ENCODE measurements around the gene CD300C. TPM values are rescaled to one million over a fixed set of nuclear protein-coding genes. Genes with fewer than 3 reads are reported as not detected.

CD300C gene
- total RNA-seq, 2 donors from 2014 or later: 0.35 to 1.1 TPM

DNA sequence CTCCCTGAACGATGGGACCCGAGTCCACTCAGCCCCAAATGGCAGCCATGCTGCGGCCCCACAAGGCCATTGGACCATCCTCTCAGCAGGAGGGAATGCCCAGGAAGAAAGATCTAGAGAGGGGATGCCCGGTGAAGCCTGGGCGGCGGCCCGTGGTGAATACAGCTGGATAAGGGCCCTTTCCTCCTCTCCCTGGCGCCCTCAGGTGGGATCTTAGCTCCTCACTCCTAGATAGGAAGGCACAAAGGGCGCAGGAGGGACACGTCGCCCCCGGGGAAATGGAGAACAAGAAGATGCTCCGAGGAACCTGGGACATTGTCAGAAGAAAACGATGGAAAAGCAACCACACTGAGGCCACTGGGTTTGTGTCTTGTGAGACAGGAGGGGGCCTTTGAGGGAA, 2.5 kb downstream of the CD300C start:
- Histone ChIP-seq H3K27me3 (no peaks in the 10 kb centered on the region), H3K9me3 (no peaks in the 10 kb centered on the region), H3K27ac (no peak overlapping the region), H3K4me1 (no peaks in the 10 kb centered on the region), H3K36me3 (no peaks in the 10 kb centered on the region), H3K4me3 (no peak overlapping the region), H3K9ac (ENCODE audit: low read depth in 2 of 2, low read length in 2 of 2) (no peak overlapping the region)
- intact Hi-C loops (cut with DNase I): no loop called here
- no peak for DNase-seq
- TF ChIP-seq, protein P1, sequence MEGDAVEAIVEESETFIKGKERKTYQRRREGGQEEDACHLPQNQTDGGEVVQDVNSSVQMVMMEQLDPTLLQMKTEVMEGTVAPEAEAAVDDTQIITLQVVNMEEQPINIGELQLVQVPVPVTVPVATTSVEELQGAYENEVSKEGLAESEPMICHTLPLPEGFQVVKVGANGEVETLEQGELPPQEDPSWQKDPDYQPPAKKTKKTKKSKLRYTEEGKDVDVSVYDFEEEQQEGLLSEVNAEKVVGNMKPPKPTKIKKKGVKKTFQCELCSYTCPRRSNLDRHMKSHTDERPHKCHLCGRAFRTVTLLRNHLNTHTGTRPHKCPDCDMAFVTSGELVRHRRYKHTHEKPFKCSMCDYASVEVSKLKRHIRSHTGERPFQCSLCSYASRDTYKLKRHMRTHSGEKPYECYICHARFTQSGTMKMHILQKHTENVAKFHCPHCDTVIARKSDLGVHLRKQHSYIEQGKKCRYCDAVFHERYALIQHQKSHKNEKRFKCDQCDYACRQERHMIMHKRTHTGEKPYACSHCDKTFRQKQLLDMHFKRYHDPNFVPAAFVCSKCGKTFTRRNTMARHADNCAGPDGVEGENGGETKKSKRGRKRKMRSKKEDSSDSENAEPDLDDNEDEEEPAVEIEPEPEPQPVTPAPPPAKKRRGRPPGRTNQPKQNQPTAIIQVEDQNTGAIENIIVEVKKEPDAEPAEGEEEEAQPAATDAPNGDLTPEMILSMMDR (IDR thresholded peaks at IDR 0.05): no peak

DNA sequence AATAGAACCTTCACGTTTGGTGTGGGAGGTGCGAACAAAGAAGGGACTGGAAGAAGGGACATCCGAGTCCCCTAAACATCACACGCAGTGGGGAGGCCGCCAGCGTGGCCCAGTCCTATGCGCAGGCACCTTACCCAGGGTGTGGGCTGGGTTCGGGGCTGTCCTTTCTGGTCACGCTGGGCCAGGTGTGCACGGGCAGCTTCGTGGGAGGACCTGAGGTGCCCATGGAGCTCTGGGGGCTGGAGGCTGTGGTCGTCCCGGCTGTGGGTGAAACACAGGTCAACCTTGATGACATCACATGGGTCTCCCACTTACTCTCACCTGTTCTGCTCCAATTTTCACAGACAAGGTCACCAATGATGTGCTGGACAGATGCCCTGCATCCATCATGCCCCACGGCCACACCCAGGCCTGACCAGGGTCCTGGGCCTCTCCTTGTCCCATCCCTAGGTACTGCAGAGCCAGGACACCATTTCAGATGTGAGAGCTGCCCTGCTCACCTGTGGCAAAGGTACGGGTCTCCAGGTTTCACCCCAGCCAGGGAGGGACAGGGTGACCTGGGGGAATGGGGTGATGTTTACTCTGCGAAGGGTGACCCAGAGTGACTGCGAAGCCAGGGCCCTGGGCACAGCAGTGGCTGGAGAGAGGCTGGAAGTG, 3.1 kb downstream of the CD300C start:
- Histone ChIP-seq H3K9ac (ENCODE audit: low read depth in 2 of 2, low read length in 2 of 2) (no peak overlapping the region), H3K27me3 (no peaks in the 10 kb centered on the region), H3K9me3 (no peaks in the 10 kb centered on the region), H3K4me1 (no peaks in the 10 kb centered on the region), H3K4me3 (no peak overlapping the region), H3K27ac (no peak overlapping the region), H3K36me3 (no peaks in the 10 kb centered on the region)
- TF ChIP-seq, protein P1 (IDR thresholded peaks at IDR 0.05): no peak
- intact Hi-C loops (cut with DNase I): no loop called here
- no peak for DNase-seq

DNA sequence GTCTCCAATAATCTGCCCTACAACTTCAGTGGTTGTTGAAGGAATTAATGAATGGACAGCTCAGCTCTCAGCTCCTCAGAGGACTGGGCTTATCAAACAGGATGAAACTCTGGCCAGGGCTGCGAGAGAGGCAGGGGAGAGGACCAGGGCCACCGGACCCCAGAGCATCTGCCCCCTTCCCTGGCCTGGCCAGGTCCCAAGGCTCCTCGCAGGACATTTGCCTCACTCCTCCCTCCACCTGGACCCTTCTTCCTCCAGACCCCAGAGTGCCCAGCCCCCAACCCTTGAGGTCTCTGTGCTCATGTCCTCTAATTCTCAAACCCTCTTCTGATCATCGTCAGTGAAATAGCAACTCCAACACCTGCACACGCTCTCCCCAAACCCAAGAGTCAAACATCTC, 3.7 kb downstream of the CD300C start:
- H3K4me1 ChIP-seq: no peaks in the 10 kb centered on the region
- H3K4me3 ChIP-seq: no peak overlapping the region
- H3K27me3 ChIP-seq: no peaks in the 10 kb centered on the region
- no peaks in the 10 kb centered on the region for H3K9me3 ChIP-seq
- H3K27ac ChIP-seq: no peak overlapping the region
- intact Hi-C loops (cut with DNase I): no loop called here
- no peak for DNase-seq
- no peaks in the 10 kb centered on the region for H3K36me3 ChIP-seq
- H3K9ac ChIP-seq (ENCODE audit: low read depth in 2 of 2, low read length in 2 of 2): no peak overlapping the region
- TF ChIP-seq, protein P1 (IDR thresholded peaks at IDR 0.05): no peak

DNA sequence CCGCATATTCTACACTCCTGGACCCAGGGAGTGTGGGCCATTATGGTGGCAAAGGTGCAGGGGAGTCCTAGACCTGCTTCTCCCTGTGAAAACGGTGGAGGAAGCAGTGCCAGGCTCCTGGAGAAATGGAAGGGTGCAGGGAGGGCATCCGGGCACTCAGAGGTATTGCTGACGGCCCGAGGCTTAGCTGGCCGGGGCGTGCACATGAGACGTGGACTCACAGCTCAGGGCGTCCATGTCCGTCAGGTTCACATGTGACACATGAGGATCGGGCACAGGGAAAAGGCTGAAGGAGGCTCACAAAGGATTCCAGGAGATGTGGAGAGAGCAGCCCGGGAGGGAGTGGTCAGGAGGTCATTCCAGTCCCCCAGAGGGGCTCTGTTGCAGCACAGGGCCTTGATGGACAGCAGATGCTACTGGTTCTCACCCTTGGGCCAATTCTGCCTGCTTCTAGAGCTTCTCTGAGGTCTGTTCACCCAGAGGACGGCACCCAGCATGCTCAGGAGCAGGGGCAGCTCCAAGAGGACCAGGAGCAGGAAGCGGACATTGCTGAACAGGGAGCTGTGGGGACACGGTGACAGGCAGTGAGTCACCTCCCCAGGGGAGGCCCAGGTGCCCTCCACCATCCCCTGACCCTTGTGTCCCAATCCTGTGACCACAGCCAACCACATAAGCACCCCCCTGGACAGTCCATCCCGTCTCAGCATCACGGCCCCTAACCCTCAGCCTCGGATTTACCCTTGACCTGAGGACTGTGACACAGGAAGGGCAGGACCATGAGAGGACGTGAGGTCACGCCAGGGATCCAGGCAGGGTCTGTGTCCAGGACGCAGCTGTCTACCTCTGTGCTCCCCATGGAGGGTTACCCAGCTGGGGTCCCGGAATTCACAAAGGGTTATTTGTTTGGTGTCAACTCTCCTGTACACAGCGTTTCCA, 4.5 kb downstream of the CD300C start:
- H3K27me3 ChIP-seq: no peaks in the 10 kb centered on the region
- DNase-seq: no peak
- H3K27ac ChIP-seq: no peak overlapping the region
- no peaks in the 10 kb centered on the region for H3K4me1 ChIP-seq
- no peak overlapping the region for H3K9ac ChIP-seq (ENCODE audit: low read depth in 2 of 2, low read length in 2 of 2)
- intact Hi-C loops (cut with DNase I): no loop called here
- H3K4me3 ChIP-seq: no peak overlapping the region
- H3K36me3 ChIP-seq: no peaks in the 10 kb centered on the region
- H3K9me3 ChIP-seq: no peaks in the 10 kb centered on the region
- TF ChIP-seq, protein P1 (IDR thresholded peaks at IDR 0.05): no peak

DNA sequence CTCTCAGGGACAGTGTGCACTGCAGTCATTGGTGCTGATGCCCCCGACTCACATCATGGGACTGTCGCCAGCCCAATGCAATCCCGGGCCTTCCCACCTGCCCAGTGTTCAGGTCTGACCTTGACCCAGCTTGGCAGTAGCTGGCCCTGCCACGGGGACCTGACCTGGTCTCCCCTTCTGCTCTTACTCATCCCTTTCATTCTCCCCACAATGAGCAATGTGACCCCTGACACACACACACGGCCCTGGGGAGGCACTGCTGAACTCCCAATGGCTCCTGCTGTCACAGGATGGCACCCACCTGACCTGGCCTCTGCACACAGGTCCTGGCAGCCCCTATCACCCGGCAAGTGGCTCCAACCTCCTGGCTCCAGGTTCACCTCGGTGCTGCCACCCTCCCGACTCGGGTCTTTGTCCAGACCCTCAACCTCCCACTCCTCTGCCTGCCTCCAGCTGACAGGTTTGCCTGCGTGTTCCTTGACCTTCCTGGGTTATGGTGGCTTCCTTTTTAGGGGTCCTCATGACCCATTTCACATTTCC, 6.6 kb downstream of the CD300C start:
- no peak overlapping the region for H3K9ac ChIP-seq (ENCODE audit: low read depth in 2 of 2, low read length in 2 of 2)
- no peaks in the 10 kb centered on the region for H3K9me3 ChIP-seq
- H3K4me1 ChIP-seq: no peaks in the 10 kb centered on the region
- no peaks in the 10 kb centered on the region for H3K27me3 ChIP-seq
- intact Hi-C loops (cut with DNase I): no loop called here
- TF ChIP-seq, protein P1 (IDR thresholded peaks at IDR 0.05): no peak
- no peak overlapping the region for H3K4me3 ChIP-seq
- DNase-seq: no peak
- no peaks in the 10 kb centered on the region for H3K36me3 ChIP-seq
- H3K27ac ChIP-seq: no peak overlapping the region
